DOHH2 (cell line): ENCODE results near the gene TMEM121B.

ENCODE experiments used
- CTCF ChIP-seq: fragments of 200-600 bp; sonication (generic); IDR thresholded peaks from one replicate; pipeline ENCODE4 v1.5.1; 2014; ENCODE audit warnings: antibody characterized with exemption, mild to moderate bottlenecking, low read depth, low read length; ENCODE audit not compliant: poor library complexity, severe bottlenecking
- EZH2phosphoT487 ChIP-seq: fragments of 200-600 bp; sonication (generic); IDR thresholded peaks from 2 replicates; pipeline ENCODE4 v1.6.1; 2017; ENCODE audit warnings: borderline replicate concordance, mild to moderate bottlenecking, antibody characterized with exemption, low read length, moderate library complexity, mixed read lengths

GRCh38 chr22:17114173-17114897 is 6.8 kb downstream of the TMEM121B start:
- TF ChIP-seq CTCF (no peak), EZH2phosphoT487 (no peak)
